ENCODE data around the gene PROK2. TPM values are rescaled to one million over a fixed set of nuclear protein-coding genes. Genes with fewer than 3 reads are reported as not detected.

Gene PROK2
- total RNA-seq, 1 experiment from 2014 or later = 1.4 TPM

- no peaks in the 10 kb centered on the region for H3K79me1 ChIP-seq (ENCODE audit: insufficient read depth, low read depth, low read length, poor library complexity, severe bottlenecking)
- TF ChIP-seq, protein P1, sequence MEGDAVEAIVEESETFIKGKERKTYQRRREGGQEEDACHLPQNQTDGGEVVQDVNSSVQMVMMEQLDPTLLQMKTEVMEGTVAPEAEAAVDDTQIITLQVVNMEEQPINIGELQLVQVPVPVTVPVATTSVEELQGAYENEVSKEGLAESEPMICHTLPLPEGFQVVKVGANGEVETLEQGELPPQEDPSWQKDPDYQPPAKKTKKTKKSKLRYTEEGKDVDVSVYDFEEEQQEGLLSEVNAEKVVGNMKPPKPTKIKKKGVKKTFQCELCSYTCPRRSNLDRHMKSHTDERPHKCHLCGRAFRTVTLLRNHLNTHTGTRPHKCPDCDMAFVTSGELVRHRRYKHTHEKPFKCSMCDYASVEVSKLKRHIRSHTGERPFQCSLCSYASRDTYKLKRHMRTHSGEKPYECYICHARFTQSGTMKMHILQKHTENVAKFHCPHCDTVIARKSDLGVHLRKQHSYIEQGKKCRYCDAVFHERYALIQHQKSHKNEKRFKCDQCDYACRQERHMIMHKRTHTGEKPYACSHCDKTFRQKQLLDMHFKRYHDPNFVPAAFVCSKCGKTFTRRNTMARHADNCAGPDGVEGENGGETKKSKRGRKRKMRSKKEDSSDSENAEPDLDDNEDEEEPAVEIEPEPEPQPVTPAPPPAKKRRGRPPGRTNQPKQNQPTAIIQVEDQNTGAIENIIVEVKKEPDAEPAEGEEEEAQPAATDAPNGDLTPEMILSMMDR (conservative IDR thresholded peaks at IDR 0.05) = no peak
- H4K91ac ChIP-seq (ENCODE audit: insufficient read length, low read depth, low read length) = no peak overlapping the region
- H3T11ph ChIP-seq (ENCODE audit: low read length) = no peak overlapping the region
- H3K4ac ChIP-seq (ENCODE audit: low read depth, low read length) = no peak overlapping the region
- H3K23me2 ChIP-seq (ENCODE audit: insufficient read length, low read depth, low read length, poor library complexity, severe bottlenecking) = no peaks in the 10 kb centered on the region
- no peak overlapping the region for H2BK5ac ChIP-seq (ENCODE audit: insufficient read length, low read length)
- no peaks in the 10 kb centered on the region for H3K79me2 ChIP-seq (ENCODE audit: insufficient read depth, low read length)
- H3K9ac ChIP-seq (ENCODE audit: extremely low read depth, insufficient read length, low read length) = no peak overlapping the region
- H3K9me3 Mint-ChIP-seq = no peaks in the 10 kb centered on the region
- H4K8ac ChIP-seq (replicated peaks; ENCODE audit: insufficient read length, low read depth, low read length) = no peak overlapping the region
- H2AK5ac ChIP-seq (ENCODE audit: insufficient read length, low read length) = no peak overlapping the region
- H3K18ac ChIP-seq (ENCODE audit: insufficient read length, low read depth, low read length) = no peak overlapping the region
- H3K27ac Mint-ChIP-seq = no peak overlapping the region
- H3K27ac ChIP-seq (ENCODE audit: insufficient read length, low read depth, low read length) = no peak overlapping the region
- no peak overlapping the region for H4K5ac ChIP-seq (ENCODE audit: insufficient read length, low read depth, low read length)
- H3K4me2 ChIP-seq (ENCODE audit: insufficient read depth, insufficient read length, low read length) = no peak overlapping the region
- no peaks in the 10 kb centered on the region; the same call in 1 of the 2 replicates for H3K4me1 ChIP-seq (ENCODE audit: insufficient read depth, low read length)
- H3K9me3 ChIP-seq (ENCODE audit: control insufficient read depth, low read depth, low read length) = no peaks in the 10 kb centered on the region
- H3K27me3 Mint-ChIP-seq (ENCODE audit: low read depth) = no peaks in the 10 kb centered on the region; the same call in 1 of the 2 replicates
- no peak overlapping the region for H2BK120ac ChIP-seq (ENCODE audit: low read depth, low read length, poor library complexity, severe bottlenecking)
- no peak overlapping the region for H2BK12ac ChIP-seq (ENCODE audit: insufficient read length, low read depth, low read length)
- H2BK15ac ChIP-seq (ENCODE audit: low read depth, low read length) = no peak overlapping the region
- no peak for DNase-seq
- no peaks in the 10 kb centered on the region for H3K36me3 Mint-ChIP-seq (ENCODE audit: insufficient read depth in 1 of 3, low read depth in 3 of 3)
- WGBS (ENCODE audit: extremely low coverage, insufficient read length, low lambda C conversion rate) = no CpG with 5 or more reads among the region's 3 CpGs
- H3K14ac ChIP-seq (ENCODE audit: insufficient read depth, low read length) = no peak overlapping the region
- H3K4me1 Mint-ChIP-seq = peaks cover 18 to 24% of the 10 kb centered on the region in 2 experiments
- H4K20me1 ChIP-seq (ENCODE audit: control insufficient read depth, insufficient read depth, insufficient read length) = no peaks in the 10 kb centered on the region
- no peak overlapping the region for H2BK20ac ChIP-seq (ENCODE audit: low read depth, low read length, poor library complexity, severe bottlenecking)
- H3K27me3 ChIP-seq (ENCODE audit: insufficient read depth, low read length) = no peaks in the 10 kb centered on the region
- no peak overlapping the region for H3K56ac ChIP-seq (ENCODE audit: insufficient read length, low read depth, low read length)
- H3K4me3 Mint-ChIP-seq = no peak overlapping the region
- H2AFZ ChIP-seq (ENCODE audit: low read length) = no peak overlapping the region
- no peak overlapping the region for H3K23ac ChIP-seq (ENCODE audit: insufficient read length, low read depth, low read length)
These were observed 36.2 kb upstream of the PROK2 start for GRCh38 chr3:71821116-71821515.

All from H9 (cell line).